ENCODE measurements around the gene PIM1.
A peak's percentile ranks its signal among the peaks of the same experiment; 100 is the strongest.

Gene PIM1

DNA sequence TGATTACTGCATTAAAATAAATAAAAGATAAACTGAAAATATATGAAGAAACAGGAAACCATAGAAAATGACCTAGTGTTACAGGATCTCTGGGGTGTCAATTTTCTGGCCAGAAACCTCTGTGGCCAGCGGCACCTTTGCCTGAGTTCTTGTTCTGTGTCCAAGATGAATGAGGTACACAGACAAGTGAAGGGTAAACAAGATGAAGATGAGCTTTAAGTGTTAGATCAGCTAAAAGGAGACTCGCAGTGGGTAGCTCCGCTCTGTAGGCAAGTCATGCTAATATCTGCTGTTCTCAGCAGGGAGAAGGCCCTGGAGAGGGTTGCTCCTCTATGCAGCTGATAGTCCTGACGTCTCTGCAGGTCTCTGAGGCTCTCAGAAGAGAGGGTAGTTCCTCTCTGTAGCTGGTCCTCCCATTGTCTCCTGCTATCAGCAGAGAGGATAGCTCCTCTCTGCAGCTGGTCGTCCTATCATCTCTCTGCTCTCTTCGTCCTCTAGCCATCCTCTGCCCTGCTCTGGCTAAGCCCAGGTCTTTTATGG is 51.7 kb downstream of the PIM1 start:
- peak overlapping the region; percentile 66 for H3K4me3 ChIP-seq (ENCODE audit: low read depth, low read length)

DNA sequence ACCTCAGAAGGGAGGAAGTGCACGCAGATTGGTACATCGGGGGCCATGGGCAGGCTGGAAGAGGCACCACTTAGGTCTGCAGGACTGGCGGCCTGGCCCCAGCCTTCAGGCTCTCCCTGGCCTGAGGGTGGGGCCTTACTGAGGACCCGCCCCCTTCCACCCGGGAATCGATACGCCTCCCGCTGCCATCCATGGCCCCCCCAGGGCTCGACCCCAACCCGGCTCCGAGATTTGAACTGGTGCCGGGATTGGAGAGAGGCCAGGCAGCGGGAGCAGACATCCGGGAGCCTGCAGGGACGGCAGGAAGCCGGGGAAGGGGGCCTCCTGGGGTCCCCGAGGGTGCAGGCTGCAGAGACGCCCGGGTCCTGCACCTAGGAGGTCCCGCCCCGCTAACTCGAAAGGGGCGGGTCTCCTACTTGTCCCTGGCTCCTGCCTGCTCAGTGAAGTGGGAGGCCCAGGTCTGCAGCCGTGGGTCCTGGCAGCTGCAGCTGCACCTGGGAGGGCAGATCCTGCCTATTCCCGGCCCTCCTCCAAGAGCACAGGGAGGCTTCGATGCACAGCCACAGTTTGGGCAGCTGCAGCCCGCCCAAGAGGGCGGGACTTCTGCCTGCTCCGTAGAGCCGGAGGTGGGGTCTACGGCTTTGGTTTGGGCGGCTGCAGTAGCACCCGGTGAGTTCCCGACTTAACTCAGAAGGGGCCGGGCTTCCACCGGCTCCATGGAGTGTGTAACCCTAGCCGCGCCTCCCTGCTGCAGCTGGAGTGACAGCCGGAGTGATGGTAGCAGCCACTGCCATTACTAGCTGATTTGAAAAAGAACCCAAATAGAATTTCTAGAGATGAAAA is 52.4 kb downstream of the PIM1 start:
- H3K4me3 ChIP-seq (ENCODE audit: low read depth, low read length), result peak overlapping the region; percentile 66

DNA sequence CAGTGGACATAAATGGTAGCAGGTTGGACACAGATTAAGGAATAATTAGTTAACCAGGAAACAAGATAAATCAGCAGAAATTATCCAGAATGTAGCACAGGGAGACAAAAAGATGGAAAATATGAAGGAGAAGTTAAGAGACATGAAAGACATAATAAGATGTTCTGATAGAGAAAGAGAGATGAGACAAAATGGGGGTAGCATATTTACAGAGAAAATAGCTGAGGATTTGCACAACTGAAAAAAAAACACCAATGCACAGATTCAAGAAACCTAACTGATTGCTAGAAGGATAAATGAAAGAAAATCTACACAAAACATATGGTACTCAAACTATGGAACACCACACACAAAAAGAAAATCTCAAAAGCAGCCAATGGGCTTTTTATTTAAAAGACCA is 53.0 kb downstream of the PIM1 start:
- H3K4me3 ChIP-seq (ENCODE audit: low read depth, low read length), result no peak overlapping the region
